Measurements from ENCODE around the gene IFT57.

- TF ChIP-seq CTCF (IDR thresholded peaks at IDR 0.05; ENCODE audit: borderline replicate concordance, extremely low read depth, low read length, poor library complexity, severe bottlenecking) (no peak), EZH2 (IDR thresholded peaks at IDR 0.05; ENCODE audit: borderline replicate concordance, low read depth, low read length, severe bottlenecking) (no peak)
Observed at GRCh38 chr3:108234387-108234957, 12.2 kb upstream of the IFT57 start.
